NCI-H1105 treated with DMSO at 0.1 percent for 48 hours (cell line): ENCODE data around the gene ERCC6L.

ENCODE experiments used
- DNase-seq: peaks from one replicate; lab custom pipeline; 2025; lab: John Stamatoyannopoulos, UW

Gene ERCC6L

DNA sequence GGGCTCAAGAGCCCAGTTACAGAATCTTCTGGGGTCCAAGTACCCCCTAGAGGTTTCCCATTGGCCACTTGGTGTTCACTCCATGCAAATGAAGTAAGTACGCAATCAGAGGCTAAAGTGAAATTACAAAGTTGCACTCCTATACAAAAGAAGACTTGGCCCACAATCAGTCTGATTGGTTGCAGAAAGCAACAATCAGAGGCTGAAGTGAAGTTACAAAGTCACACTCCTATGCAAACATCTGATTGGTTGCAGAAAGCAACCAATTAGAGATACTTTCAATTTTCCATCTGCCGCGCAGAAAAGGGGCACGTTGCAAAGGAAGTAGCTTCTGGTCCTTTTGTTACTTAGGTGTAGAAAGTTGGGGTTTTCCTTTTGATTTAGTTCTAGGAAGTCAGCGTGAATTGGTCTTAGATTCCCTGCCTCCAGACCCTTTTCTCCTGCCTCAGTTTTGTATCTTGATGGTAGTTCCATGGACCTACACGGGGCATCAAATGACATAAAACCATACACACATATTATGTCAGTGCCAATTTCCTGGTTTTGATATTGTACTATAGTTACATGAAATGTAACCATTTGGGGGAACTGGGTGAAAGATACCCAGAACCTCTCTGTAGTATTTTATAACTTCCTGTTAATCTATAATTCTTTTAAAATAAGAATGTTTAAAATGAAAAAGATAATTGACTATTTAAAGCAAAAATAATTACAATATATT, 69.7 kb downstream of the ERCC6L start:
- no peak for DNase-seq

DNA sequence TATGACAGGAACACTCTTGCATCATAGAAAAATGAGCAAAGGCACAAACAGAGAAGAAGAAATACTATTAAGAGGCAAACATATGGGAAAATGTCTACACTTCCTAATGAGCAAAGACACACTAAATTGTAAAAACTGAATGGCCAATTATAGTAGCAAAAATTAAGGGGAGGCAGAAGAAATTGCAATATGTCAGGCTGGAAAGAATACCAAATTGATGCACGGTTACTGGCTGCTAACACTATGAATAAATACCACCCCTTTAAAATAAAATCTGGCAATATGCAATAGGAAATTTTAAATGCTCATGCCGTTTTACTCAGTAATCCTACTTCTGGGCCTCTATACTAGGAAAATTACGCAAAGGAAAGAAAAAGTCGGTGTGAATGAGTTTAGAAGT, 73.3 kb downstream of the ERCC6L start:
- no peak for DNase-seq

DNA sequence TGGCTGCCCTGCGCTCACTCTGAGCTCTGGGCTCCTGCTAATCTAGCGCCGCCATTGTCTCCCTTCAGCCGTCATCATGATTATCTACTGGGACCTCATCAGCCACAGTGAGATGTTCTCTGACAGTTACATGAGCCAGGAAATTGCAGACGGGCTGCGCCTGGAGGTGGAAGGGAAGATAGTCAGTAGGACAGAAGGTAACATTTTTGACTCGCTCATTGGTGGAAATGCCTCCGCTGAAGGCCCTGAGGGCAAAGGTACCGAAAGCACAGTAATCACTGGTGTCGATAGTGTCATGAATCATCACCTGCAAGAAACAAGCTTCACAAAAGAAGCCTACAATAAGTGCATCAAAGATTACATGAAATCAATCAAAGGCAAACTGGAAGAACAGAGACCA, 79.1 kb downstream of the ERCC6L start:
- DNase-seq = no peak

GRCh38 chrX:72158773-72159172, 80.1 kb downstream of the ERCC6L start:
- no peak for DNase-seq
